ENCODE measurements around the gene KIDINS220.

The KIDINS220 gene

GRCh38 chr2:8827729-8828128, 9.7 kb downstream of the KIDINS220 start:
- Histone ChIP-seq H3K27me3 (ENCODE audit: control insufficient read depth, insufficient read depth, low read length) (no peaks in the 10 kb centered on the region), H3K27ac (ENCODE audit: low read length) (no peak overlapping the region), H3K4me1 (ENCODE audit: control insufficient read depth, low read depth, low read length) (no peaks in the 10 kb centered on the region), H3K9ac (ENCODE audit: low read length) (no peak overlapping the region), H3K36me3 (ENCODE audit: control insufficient read depth, low read depth, low read length) (no peaks in the 10 kb centered on the region), H3K9me3 (ENCODE audit: control insufficient read depth, low read depth, low read length) (no peaks in the 10 kb centered on the region), H3K4me3 (ENCODE audit: low read length) (no peak overlapping the region)

GRCh38 chr2:8822218-8822617, 15.2 kb downstream of the KIDINS220 start:
- no peaks in the 10 kb centered on the region for H3K36me3 ChIP-seq (ENCODE audit: control insufficient read depth, low read depth, low read length)
- no peaks in the 10 kb centered on the region for H3K4me1 ChIP-seq (ENCODE audit: control insufficient read depth, low read depth, low read length)
- H3K9me3 ChIP-seq (ENCODE audit: control insufficient read depth, low read depth, low read length): no peaks in the 10 kb centered on the region
- H3K9ac ChIP-seq (ENCODE audit: low read length): no peak overlapping the region
- no peak overlapping the region for H3K4me3 ChIP-seq (ENCODE audit: low read length)
- H3K27me3 ChIP-seq (ENCODE audit: control insufficient read depth, insufficient read depth, low read length): no peaks in the 10 kb centered on the region
- H3K27ac ChIP-seq (ENCODE audit: low read length): no peak overlapping the region

GRCh38 chr2:8821276-8822217, 15.9 kb downstream of the KIDINS220 start:
- no peaks in the 10 kb centered on the region for H3K27me3 ChIP-seq (ENCODE audit: control insufficient read depth, insufficient read depth, low read length)
- H3K36me3 ChIP-seq (ENCODE audit: control insufficient read depth, low read depth, low read length): no peaks in the 10 kb centered on the region
- no peaks in the 10 kb centered on the region for H3K9me3 ChIP-seq (ENCODE audit: control insufficient read depth, low read depth, low read length)
- H3K4me1 ChIP-seq (ENCODE audit: control insufficient read depth, low read depth, low read length): no peaks in the 10 kb centered on the region
- no peak overlapping the region for H3K27ac ChIP-seq (ENCODE audit: low read length)
- H3K4me3 ChIP-seq (ENCODE audit: low read length): no peak overlapping the region
- H3K9ac ChIP-seq (ENCODE audit: low read length): no peak overlapping the region

- Histone ChIP-seq H3K9ac (ENCODE audit: low read length) (no peak overlapping the region), H3K36me3 (ENCODE audit: control insufficient read depth, low read depth, low read length) (peaks cover 3% of the 10 kb centered on the region), H3K27ac (ENCODE audit: low read length) (no peak overlapping the region), H3K4me1 (ENCODE audit: control insufficient read depth, low read depth, low read length) (no peaks in the 10 kb centered on the region), H3K27me3 (ENCODE audit: control insufficient read depth, insufficient read depth, low read length) (no peaks in the 10 kb centered on the region), H3K4me3 (ENCODE audit: low read length) (no peak overlapping the region), H3K9me3 (ENCODE audit: control insufficient read depth, low read depth, low read length) (no peaks in the 10 kb centered on the region)
Measured at GRCh38 chr2:8819948-8820347, 17.5 kb downstream of the KIDINS220 start.

GRCh38 chr2:8819194-8819593, 18.2 kb downstream of the KIDINS220 start:
- Histone ChIP-seq H3K36me3 (ENCODE audit: control insufficient read depth, low read depth, low read length) (peaks cover 3% of the 10 kb centered on the region), H3K4me3 (ENCODE audit: low read length) (no peak overlapping the region), H3K27me3 (ENCODE audit: control insufficient read depth, insufficient read depth, low read length) (no peaks in the 10 kb centered on the region), H3K27ac (ENCODE audit: low read length) (no peak overlapping the region), H3K4me1 (ENCODE audit: control insufficient read depth, low read depth, low read length) (no peaks in the 10 kb centered on the region), H3K9me3 (ENCODE audit: control insufficient read depth, low read depth, low read length) (no peaks in the 10 kb centered on the region), H3K9ac (ENCODE audit: low read length) (no peak overlapping the region)

- Histone ChIP-seq H3K27ac (ENCODE audit: low read length) (no peak overlapping the region), H3K4me3 (ENCODE audit: low read length) (no peak overlapping the region)
Measured at GRCh38 chr2:8817221-8817620, 20.2 kb downstream of the KIDINS220 start.

GRCh38 chr2:8806885-8807704, 30.3 kb downstream of the KIDINS220 start:
- Histone ChIP-seq H3K4me1 (ENCODE audit: control insufficient read depth, low read depth, low read length) (no peaks in the 10 kb centered on the region), H3K4me3 (ENCODE audit: low read length) (no peak overlapping the region), H3K36me3 (ENCODE audit: control insufficient read depth, low read depth, low read length) (peaks cover 19% of the 10 kb centered on the region), H3K9me3 (ENCODE audit: control insufficient read depth, low read depth, low read length) (no peaks in the 10 kb centered on the region), H3K27me3 (ENCODE audit: control insufficient read depth, insufficient read depth, low read length) (no peaks in the 10 kb centered on the region), H3K27ac (ENCODE audit: low read length) (no peak overlapping the region), H3K9ac (ENCODE audit: low read length) (no peak overlapping the region)

More at GRCh38 chr2:8817221-8817620, 20.2 kb downstream of the KIDINS220 start:
- Histone ChIP-seq H3K9me3 (ENCODE audit: control insufficient read depth, low read depth, low read length) (no peaks in the 10 kb centered on the region), H3K4me1 (ENCODE audit: control insufficient read depth, low read depth, low read length) (no peaks in the 10 kb centered on the region), H3K9ac (ENCODE audit: low read length) (no peak overlapping the region), H3K36me3 (ENCODE audit: control insufficient read depth, low read depth, low read length) (peaks cover 3% of the 10 kb centered on the region), H3K27me3 (ENCODE audit: control insufficient read depth, insufficient read depth, low read length) (no peaks in the 10 kb centered on the region)

- H3K4me1 ChIP-seq (ENCODE audit: control insufficient read depth, low read depth, low read length): no peaks in the 10 kb centered on the region
Measured at GRCh38 chr2:8805278-8806210, 31.9 kb downstream of the KIDINS220 start.

GRCh38 chr2:8803658-8804379, 33.6 kb downstream of the KIDINS220 start:
- Histone ChIP-seq H3K9ac (ENCODE audit: low read length) (no peak overlapping the region), H3K9me3 (ENCODE audit: control insufficient read depth, low read depth, low read length) (no peaks in the 10 kb centered on the region), H3K36me3 (ENCODE audit: control insufficient read depth, low read depth, low read length) (peaks cover 12% of the 10 kb centered on the region), H3K27me3 (ENCODE audit: control insufficient read depth, insufficient read depth, low read length) (no peaks in the 10 kb centered on the region), H3K4me1 (ENCODE audit: control insufficient read depth, low read depth, low read length) (no peaks in the 10 kb centered on the region), H3K4me3 (ENCODE audit: low read length) (no peak overlapping the region), H3K27ac (ENCODE audit: low read length) (no peak overlapping the region)

More at GRCh38 chr2:8805278-8806210, 31.9 kb downstream of the KIDINS220 start:
- peaks cover 19% of the 10 kb centered on the region for H3K36me3 ChIP-seq (ENCODE audit: control insufficient read depth, low read depth, low read length)
- no peak overlapping the region for H3K9ac ChIP-seq (ENCODE audit: low read length)
- H3K4me3 ChIP-seq (ENCODE audit: low read length): no peak overlapping the region
- H3K9me3 ChIP-seq (ENCODE audit: control insufficient read depth, low read depth, low read length): no peaks in the 10 kb centered on the region
- H3K27ac ChIP-seq (ENCODE audit: low read length): no peak overlapping the region
- H3K27me3 ChIP-seq (ENCODE audit: control insufficient read depth, insufficient read depth, low read length): no peaks in the 10 kb centered on the region

- H3K36me3 ChIP-seq (ENCODE audit: control insufficient read depth, low read depth, low read length): peaks cover 12% of the 10 kb centered on the region
- H3K4me1 ChIP-seq (ENCODE audit: control insufficient read depth, low read depth, low read length): no peaks in the 10 kb centered on the region
- H3K27ac ChIP-seq (ENCODE audit: low read length): no peak overlapping the region
- H3K9ac ChIP-seq (ENCODE audit: low read length): no peak overlapping the region
- H3K9me3 ChIP-seq (ENCODE audit: control insufficient read depth, low read depth, low read length): no peaks in the 10 kb centered on the region
- H3K27me3 ChIP-seq (ENCODE audit: control insufficient read depth, insufficient read depth, low read length): no peaks in the 10 kb centered on the region
- H3K4me3 ChIP-seq (ENCODE audit: low read length): no peak overlapping the region
Measured at GRCh38 chr2:8802741-8803140, 34.7 kb downstream of the KIDINS220 start.
